ENCODE data around the gene NPHP4. TPM values are rescaled to one million over a fixed set of nuclear protein-coding genes. Genes with fewer than 3 reads are reported as not detected.

The NPHP4 gene
- total RNA-seq, 1 donor from 2014 or later: 11.3 TPM

- intact Hi-C loops (cut with DNase I): no loop called here
- Histone ChIP-seq H3K4me3 (no peak overlapping the region), H3K9me3 (no peaks in the 10 kb centered on the region), H3K27ac (no peak overlapping the region), H3K4me1 (no peaks in the 10 kb centered on the region), H3K36me3 (peaks cover 0 to 21% of the 10 kb centered on the region in 2 donors), H3K27me3 (no peaks in the 10 kb centered on the region)
- DNase-seq (ENCODE audit: extremely low spot score in 2 of 2): no peak
- TF ChIP-seq POLR2A (IDR thresholded peaks at IDR 0.05) (no peak), CTCF (IDR thresholded peaks at IDR 0.05) (no peak), POLR2AphosphoS5 (IDR thresholded peaks at IDR 0.05; ENCODE audit: insufficient read depth in 1 of 2, low read depth in 1 of 2) (no peak)
Observed at GRCh38 chr1:5880630-5881405, 111.4 kb downstream of the NPHP4 start.

GRCh38 chr1:5879421-5879820 is 112.8 kb downstream of the NPHP4 start:
- Histone ChIP-seq H3K27ac (no peak overlapping the region), H3K36me3 (peaks cover 0 to 30% of the 10 kb centered on the region in 2 donors), H3K4me3 (no peak overlapping the region), H3K4me1 (no peaks in the 10 kb centered on the region), H3K27me3 (no peaks in the 10 kb centered on the region), H3K9me3 (no peaks in the 10 kb centered on the region)
- TF ChIP-seq POLR2A (IDR thresholded peaks at IDR 0.05) (no peak), CTCF (IDR thresholded peaks at IDR 0.05) (no peak), POLR2AphosphoS5 (IDR thresholded peaks at IDR 0.05; ENCODE audit: insufficient read depth in 1 of 2, low read depth in 1 of 2) (no peak)
- intact Hi-C loops (cut with DNase I): no loop called here
- DNase-seq (ENCODE audit: extremely low spot score in 2 of 2): no peak

- no peak for DNase-seq (ENCODE audit: extremely low spot score in 2 of 2)
- Histone ChIP-seq H3K4me3 (no peak overlapping the region), H3K27me3 (no peaks in the 10 kb centered on the region), H3K9me3 (no peaks in the 10 kb centered on the region), H3K4me1 (no peaks in the 10 kb centered on the region), H3K36me3 (peaks cover 0 to 35% of the 10 kb centered on the region in 2 donors), H3K27ac (no peak overlapping the region)
- TF ChIP-seq POLR2AphosphoS5 (IDR thresholded peaks at IDR 0.05; ENCODE audit: insufficient read depth in 1 of 2, low read depth in 1 of 2) (no peak), POLR2A (IDR thresholded peaks at IDR 0.05) (no peak), CTCF (IDR thresholded peaks at IDR 0.05) (no peak)
- intact Hi-C loops (cut with DNase I): no loop called here
Observed at GRCh38 chr1:5878971-5879370, 113.3 kb downstream of the NPHP4 start.

- Histone ChIP-seq H3K27ac (no peak overlapping the region), H3K4me1 (no peaks in the 10 kb centered on the region), H3K27me3 (no peaks in the 10 kb centered on the region), H3K4me3 (no peak overlapping the region), H3K36me3 (peaks cover 0 to 35% of the 10 kb centered on the region in 2 donors), H3K9me3 (no peaks in the 10 kb centered on the region)
- no peak for TF ChIP-seq POLR2AphosphoS5 (IDR thresholded peaks at IDR 0.05; ENCODE audit: insufficient read depth in 1 of 2, low read depth in 1 of 2)
- TF ChIP-seq CTCF (IDR thresholded peaks at IDR 0.05): no peak
- no peak for TF ChIP-seq POLR2A (IDR thresholded peaks at IDR 0.05)
- intact Hi-C loops (cut with DNase I): no loop called here
- DNase-seq (ENCODE audit: extremely low spot score in 2 of 2): no peak
Observed at GRCh38 chr1:5877683-5878530, 114.3 kb downstream of the NPHP4 start.
